IMR-90 (cell line): ENCODE results near the gene JAKMIP2. TPM values are rescaled to one million over a fixed set of nuclear protein-coding genes. Genes with fewer than 3 reads are reported as not detected.

Source experiments
- ATAC-seq: fragments of 200-7000 bp; cut with Tn5 transposase; 2 replicates; pipeline ENCODE4 v1.9.1; 2020; ENCODE audit warnings: low read depth, mild to moderate bottlenecking, moderate library complexity
- BruUV-seq: library from RNA; stranded (reverse); fragments of 400-500 nt; replicated peaks from 2 replicates; lab custom pipeline; 2021; lab: Mats Ljungman, UMichigan
- CTCF ChIA-PET: fragments of 300-600 bp; formaldehyde crosslinking; extraction: SDS; loops from one replicate; lab custom pipeline; 2021; ENCODE audit warnings: antibody characterized with exemption; lab: Yijun Ruan, JAX
- POLR2A ChIA-PET: fragments of 300-600 bp; sonication (Branson Sonifier 250); formaldehyde crosslinking; loops from one replicate; lab custom pipeline; 2022; ENCODE audit warnings: antibody characterized with exemption; ENCODE audit not compliant: unreplicated experiment; lab: Charles Lee
- DNase-seq: peaks from one replicate; pipeline ENCODE4 v3.0.0; 2013
- H2AFZ ChIP-seq: replicated peaks from 2 replicates; pipeline ENCODE3; 2013; ENCODE audit warnings: low read length, mild to moderate bottlenecking; ENCODE audit not compliant: poor library complexity
- H2AK5ac ChIP-seq: 2 replicates; pipeline ENCODE4 v1.6.1; 2013; ENCODE audit warnings: low read depth, low read length, inconsistent platforms
- H2AK9ac ChIP-seq: replicated peaks from 2 replicates; pipeline ENCODE3; 2013; ENCODE audit warnings: mild to moderate bottlenecking, low read depth, low read length, moderate library complexity; ENCODE audit not compliant: poor library complexity
- H2BK120ac ChIP-seq: 2 replicates; pipeline ENCODE4 v1.6.1; 2013; ENCODE audit warnings: low read depth, low read length, inconsistent platforms
- H2BK15ac ChIP-seq: 3 replicates; pipeline ENCODE4 v1.6.1; 2013; ENCODE audit warnings: low read depth, low read length, inconsistent platforms
- H2BK20ac ChIP-seq: 2 replicates; pipeline ENCODE4 v1.6.1; 2013; ENCODE audit warnings: low read depth, mild to moderate bottlenecking, inconsistent platforms, low read length, moderate library complexity
- H2BK5ac ChIP-seq: 2 replicates; pipeline ENCODE4 v1.6.1; 2013; ENCODE audit warnings: mild to moderate bottlenecking, low read depth, low read length, inconsistent platforms; ENCODE audit not compliant: poor library complexity, severe bottlenecking
- H3K14ac ChIP-seq: replicated peaks from 2 replicates; pipeline ENCODE4 v1.6.1; 2013; ENCODE audit warnings: low read depth, low read length, inconsistent platforms
- H3K18ac ChIP-seq: 2 replicates; pipeline ENCODE4 v1.6.1; 2013; ENCODE audit warnings: low read depth, low read length, control low read depth
- H3K23ac ChIP-seq: 2 replicates; pipeline ENCODE4 v1.6.1; 2013; ENCODE audit warnings: low read depth, low read length, inconsistent platforms
- H3K27ac ChIP-seq: 2 replicates; pipeline ENCODE4 v1.5.1; 2013; ENCODE audit warnings: mild to moderate bottlenecking, control low read depth, low read length; ENCODE audit not compliant: insufficient read depth
- H3K27me3 ChIP-seq: 2 replicates; pipeline ENCODE4 v1.6.1; 2013; ENCODE audit warnings: low read length; ENCODE audit not compliant: control insufficient read depth, insufficient read depth
- H3K36me3 ChIP-seq: 2 replicates; pipeline ENCODE4 v1.6.1; 2013; ENCODE audit warnings: low read length, mixed read lengths; ENCODE audit not compliant: control insufficient read depth, insufficient read depth
- H3K4ac ChIP-seq: 2 replicates; pipeline ENCODE4 v1.6.1; 2013; ENCODE audit warnings: low read depth, low read length, inconsistent platforms
- H3K4me1 ChIP-seq: 2 replicates; pipeline ENCODE4 v1.6.1; 2013; ENCODE audit warnings: low read length, mixed read lengths; ENCODE audit not compliant: control insufficient read depth, insufficient read depth
- H3K4me2 ChIP-seq: 2 replicates; pipeline ENCODE4 v1.6.1; 2013; ENCODE audit warnings: low read depth, mild to moderate bottlenecking, control low read depth, low read length, moderate library complexity
- H3K4me3 ChIP-seq: 2 replicates; pipeline ENCODE4 v1.5.1; 2013; ENCODE audit warnings: low read depth, mild to moderate bottlenecking, control low read depth, low read length, moderate library complexity; ENCODE audit not compliant: insufficient read depth
- H3K56ac ChIP-seq: 2 replicates; pipeline ENCODE4 v1.6.1; 2013; ENCODE audit warnings: low read length, inconsistent platforms; ENCODE audit not compliant: insufficient read depth; ENCODE audit errors: extremely low read depth
- H3K79me1 ChIP-seq, 2 experiments: 2 replicates each; pipeline ENCODE4 v1.6.1; 2013; ENCODE audit warnings: low read length in 2 of 2, inconsistent platforms in 1 of 2, low read depth in 1 of 2
- H3K9ac ChIP-seq: 2 replicates; pipeline ENCODE4 v1.6.1; 2013; ENCODE audit warnings: low read depth, low read length, control low read depth
- H3K9me1 ChIP-seq: 2 replicates; pipeline ENCODE4 v1.6.1; 2013; ENCODE audit warnings: low read length, inconsistent platforms; ENCODE audit not compliant: insufficient read depth
- H3K9me3 ChIP-seq: 2 replicates; pipeline ENCODE4 v1.6.1; 2013; ENCODE audit warnings: low read length; ENCODE audit not compliant: control insufficient read depth, insufficient read depth
- H4K20me1 ChIP-seq: 2 replicates; pipeline ENCODE4 v1.6.1; 2013; ENCODE audit warnings: low read length, inconsistent platforms; ENCODE audit not compliant: insufficient read depth
- H4K5ac ChIP-seq: 2 replicates; pipeline ENCODE4 v1.6.1; 2013; ENCODE audit warnings: mild to moderate bottlenecking, low read depth, low read length, control low read depth
- H4K8ac ChIP-seq, 2 experiments: 2 replicates each; pipeline ENCODE4 v1.6.1; 2013; ENCODE audit warnings: low read depth in 2 of 2, low read length in 2 of 2, control low read depth in 1 of 2, inconsistent platforms in 1 of 2
- H4K91ac ChIP-seq: 2 replicates; pipeline ENCODE4 v1.6.1; 2013; ENCODE audit warnings: low read depth, low read length, inconsistent platforms; ENCODE audit not compliant: insufficient read depth
- BHLHE40 ChIP-seq: fragments of 150-350 bp; IDR thresholded peaks from 2 replicates; pipeline ENCODE4 v1.6.1; 2016; ENCODE audit warnings: mild to moderate bottlenecking, low read depth, low read length
- FOS ChIP-seq: fragments of 150-350 bp; IDR thresholded peaks from 2 replicates; pipeline ENCODE4 v1.6.1; 2016; ENCODE audit warnings: low read depth, low read length
- MAFK ChIP-seq: IDR thresholded peaks from 2 replicates; pipeline ENCODE4 v1.6.1; 2012; ENCODE audit warnings: low read depth, low read length, improper control_type of control experiment
- MXI1 ChIP-seq: IDR thresholded peaks from 2 replicates; pipeline ENCODE4 v1.6.1; 2012; ENCODE audit warnings: low read depth, mild to moderate bottlenecking, low read length, moderate library complexity, borderline replicate concordance
- RCOR1 ChIP-seq: IDR thresholded peaks from 2 replicates; pipeline ENCODE4 v1.6.1; 2012; ENCODE audit warnings: mild to moderate bottlenecking, low read length, improper control_type of control experiment; ENCODE audit not compliant: insufficient replicate concordance
- SMC3 ChIP-seq: fragments of 150-350 bp; IDR thresholded peaks from 2 replicates; pipeline ENCODE4 v1.6.1; 2016; ENCODE audit warnings: low read depth, mild to moderate bottlenecking, antibody characterized with exemption, low read length, moderate library complexity
- WGBS, 2 experiments: methylation state at CpG; one replicate each; pipeline versions ENCODE4 v1.1.5 to v1.1.7; 2013; ENCODE audit warnings: missing lambda C conversion rate in 2 of 2; ENCODE audit not compliant: insufficient read length in 1 of 2; ENCODE audit errors: extremely low coverage in 2 of 2; 5-methylcytosine and 5-hydroxymethylcytosine counted together
- dilution Hi-C: fragments of 300-500 bp; cut with HindIII; formaldehyde crosslinking; loops from one replicate; pipeline ENCODE4 v1.14.3; 2018; ENCODE audit warnings: low sequenced_read_pairs; ENCODE audit not compliant: unreplicated experiment
- in situ Hi-C: fragments of 300-500 bp; cut with MboI; formaldehyde crosslinking; loops from 3 replicates; pipeline ENCODE4 v1.14.3; 2019; ENCODE audit warnings: low sequenced_read_pairs, inconsistent platforms, mixed read lengths
- intact Hi-C: fragments of 100-400 bp; cut with micrococcal nuclease; formaldehyde crosslinking; loops from 2 replicates; pipeline ENCODE4 v1.10.0; 2022
- polyA plus RNA-seq, 3 experiments: library from polyadenylated mRNA; depleted of rRNA; stranded (reverse); fragments of >200 nt; gene quantifications; 2 replicates each; pipeline ENCODE4 v1.2.3, GENCODE V29; 2012; ENCODE audit warnings: low replicate concordance in 1 of 3
- total RNA-seq: library from RNA; depleted of rRNA; stranded (reverse); fragments of >200 nt; gene quantifications from 2 replicates; pipeline ENCODE4 v1.2.3, GENCODE V29; 2012
- TF ChIP-seq, protein P1 (sequence below): conservative IDR thresholded peaks from 2 replicates; pipeline ENCODE4 v1.5.1; 2012; ENCODE audit warnings: mild to moderate bottlenecking, low read depth, low read length, improper control_type of control experiment
- TF ChIP-seq, protein P2 (sequence below): fragments of 150-350 bp; IDR thresholded peaks from 2 replicates; pipeline ENCODE4 v1.6.1; 2017; ENCODE audit warnings: mild to moderate bottlenecking, antibody characterized with exemption, low read length, low read depth

Gene JAKMIP2
- total and polyA plus RNA-seq, 2 of the 4 experiments (the other 2 are of a cell fraction) = under 0.01 TPM; not detected in 1

DNA sequence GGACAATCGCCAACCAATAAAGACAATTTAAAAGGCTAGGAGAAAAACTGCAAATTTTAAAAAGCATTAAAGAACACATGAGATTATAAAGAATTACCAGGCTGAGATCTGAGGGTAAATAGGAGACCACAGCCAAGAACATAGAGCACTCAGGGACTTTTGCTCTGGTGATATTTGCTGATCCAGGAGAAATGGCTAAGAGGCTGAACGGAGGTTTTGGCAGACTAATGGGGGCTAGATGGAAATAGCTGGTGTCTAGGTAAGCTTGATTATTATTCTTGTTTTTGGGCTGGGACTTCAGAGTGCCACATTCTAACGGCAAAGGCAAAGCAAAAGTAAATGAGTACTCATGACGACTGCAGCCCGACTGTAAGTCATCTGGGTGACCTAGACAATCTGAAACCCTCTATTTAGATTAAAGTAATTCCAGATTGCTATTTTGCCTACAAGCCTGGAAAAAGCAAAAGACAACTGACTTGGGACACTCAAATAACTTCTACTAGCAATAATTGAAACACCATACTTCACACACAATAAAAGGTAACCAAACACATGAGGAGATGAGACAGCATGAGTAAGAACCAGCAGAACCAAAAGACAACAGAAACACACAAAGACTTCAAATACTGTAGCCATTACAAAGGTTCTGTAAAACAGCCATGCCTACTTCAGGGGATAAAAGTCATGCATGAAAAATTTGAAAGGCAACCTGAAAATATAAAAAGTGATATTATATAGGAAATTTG is 68.8 kb downstream of the JAKMIP2 start:
- in situ Hi-C loops = no loop called here
- BruUV-seq = no TSS peak
- no peak overlapping the region for H2AK5ac ChIP-seq
- no peak overlapping the region for H3K9ac ChIP-seq
- TF ChIP-seq, protein P1, sequence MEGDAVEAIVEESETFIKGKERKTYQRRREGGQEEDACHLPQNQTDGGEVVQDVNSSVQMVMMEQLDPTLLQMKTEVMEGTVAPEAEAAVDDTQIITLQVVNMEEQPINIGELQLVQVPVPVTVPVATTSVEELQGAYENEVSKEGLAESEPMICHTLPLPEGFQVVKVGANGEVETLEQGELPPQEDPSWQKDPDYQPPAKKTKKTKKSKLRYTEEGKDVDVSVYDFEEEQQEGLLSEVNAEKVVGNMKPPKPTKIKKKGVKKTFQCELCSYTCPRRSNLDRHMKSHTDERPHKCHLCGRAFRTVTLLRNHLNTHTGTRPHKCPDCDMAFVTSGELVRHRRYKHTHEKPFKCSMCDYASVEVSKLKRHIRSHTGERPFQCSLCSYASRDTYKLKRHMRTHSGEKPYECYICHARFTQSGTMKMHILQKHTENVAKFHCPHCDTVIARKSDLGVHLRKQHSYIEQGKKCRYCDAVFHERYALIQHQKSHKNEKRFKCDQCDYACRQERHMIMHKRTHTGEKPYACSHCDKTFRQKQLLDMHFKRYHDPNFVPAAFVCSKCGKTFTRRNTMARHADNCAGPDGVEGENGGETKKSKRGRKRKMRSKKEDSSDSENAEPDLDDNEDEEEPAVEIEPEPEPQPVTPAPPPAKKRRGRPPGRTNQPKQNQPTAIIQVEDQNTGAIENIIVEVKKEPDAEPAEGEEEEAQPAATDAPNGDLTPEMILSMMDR = no peak
- TF ChIP-seq MAFK (no peak), MXI1 (no peak), SMC3 (no peak), BHLHE40 (no peak), RCOR1 (no peak), FOS (no peak)
- TF ChIP-seq, protein P2, sequence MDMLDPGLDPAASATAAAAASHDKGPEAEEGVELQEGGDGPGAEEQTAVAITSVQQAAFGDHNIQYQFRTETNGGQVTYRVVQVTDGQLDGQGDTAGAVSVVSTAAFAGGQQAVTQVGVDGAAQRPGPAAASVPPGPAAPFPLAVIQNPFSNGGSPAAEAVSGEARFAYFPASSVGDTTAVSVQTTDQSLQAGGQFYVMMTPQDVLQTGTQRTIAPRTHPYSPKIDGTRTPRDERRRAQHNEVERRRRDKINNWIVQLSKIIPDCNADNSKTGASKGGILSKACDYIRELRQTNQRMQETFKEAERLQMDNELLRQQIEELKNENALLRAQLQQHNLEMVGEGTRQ = no peak
- no peak overlapping the region for H3K18ac ChIP-seq
- H3K36me3 ChIP-seq = no peaks in the 10 kb centered on the region
- no peak overlapping the region for H4K5ac ChIP-seq
- CTCF ChIA-PET = no interaction called here
- H3K27ac ChIP-seq = no peak overlapping the region
- H3K27me3 ChIP-seq = no peaks in the 10 kb centered on the region
- no peak overlapping the region for H2AK9ac ChIP-seq
- intact Hi-C loops = loop anchor here (5.0 kb wide), 1 partner anchor 69 kb away; the partner anchor contains the start of gene JAKMIP2
- H3K14ac ChIP-seq = no peak overlapping the region
- no peaks in the 10 kb centered on the region for H3K9me3 ChIP-seq
- no peak overlapping the region for H3K4me3 ChIP-seq
- no peak overlapping the region for H2BK20ac ChIP-seq
- H3K56ac ChIP-seq = no peak overlapping the region
- no peak overlapping the region for H4K91ac ChIP-seq
- no peaks in the 10 kb centered on the region for H3K4me1 ChIP-seq
- H3K4ac ChIP-seq = no peak overlapping the region
- no peak overlapping the region for H3K4me2 ChIP-seq
- H4K20me1 ChIP-seq = no peaks in the 10 kb centered on the region
- H2BK120ac ChIP-seq = no peak overlapping the region
- H3K9me1 ChIP-seq = no peaks in the 10 kb centered on the region
- dilution Hi-C loops = no loop called here
- WGBS, 2 experiments = 43% methylated on average over 1 of the region's 5 CpGs; no CpG with 5 or more reads in 1 of the 2 experiments
- POLR2A ChIA-PET = no interaction called here
- no peaks in the 10 kb centered on the region for H3K79me1 ChIP-seq
- DNase-seq (no peak), ATAC-seq (no peak)
- no peak overlapping the region for H2AFZ ChIP-seq
- H2BK15ac ChIP-seq = no peak overlapping the region
- no peak overlapping the region for H3K23ac ChIP-seq
- no peak overlapping the region for H2BK5ac ChIP-seq
- no peak overlapping the region for H4K8ac ChIP-seq
